HepG2 (cell line): ENCODE data around the gene LYZL1. TPM values are rescaled to one million over a fixed set of nuclear protein-coding genes. Genes with fewer than 3 reads are reported as not detected.
A peak's percentile ranks its signal among the peaks of the same experiment; 100 is the strongest.

ENCODE experiments used
- HMG20A ChIP-seq: IDR thresholded peaks from 2 replicates; pipeline ENCODE4 v1.6.1; 2016; ENCODE audit warnings: borderline replicate concordance
- MYNN ChIP-seq: sonication (generic); formaldehyde crosslinking; IDR thresholded peaks from 2 replicates; pipeline ENCODE4 v1.4.0; 2020; ENCODE audit warnings: mild to moderate bottlenecking, low read depth, missing genetic modification reagents
- RFX3 ChIP-seq: IDR thresholded peaks from 2 replicates; pipeline ENCODE4 v1.6.1; 2016; ENCODE audit warnings: missing biosample characterization, missing genetic modification reagents
- SMYD3 ChIP-seq: sonication (generic); formaldehyde crosslinking; IDR thresholded peaks from 2 replicates; pipeline ENCODE4 v1.8.1; 2023; ENCODE audit warnings: mild to moderate bottlenecking, missing genetic modification reagents
- STAT6 ChIP-seq: sonication (generic); formaldehyde crosslinking; IDR thresholded peaks from 2 replicates; pipeline ENCODE4 v1.4.0; 2020; ENCODE audit warnings: missing genetic modification reagents, mild to moderate bottlenecking, borderline replicate concordance
- UBTF ChIP-seq: sonication (generic); formaldehyde crosslinking; IDR thresholded peaks from 2 replicates; pipeline ENCODE4 v1.4.0; 2020; ENCODE audit warnings: mild to moderate bottlenecking, missing genetic modification reagents
- YEATS2 ChIP-seq: sonication (generic); formaldehyde crosslinking; IDR thresholded peaks from 2 replicates; pipeline ENCODE4 v1.4.0; 2020; ENCODE audit warnings: missing genetic modification reagents, borderline replicate concordance
- ZMYM3 ChIP-seq: sonication (generic); formaldehyde crosslinking; IDR thresholded peaks from 2 replicates; pipeline ENCODE4 v1.5.1; 2020; ENCODE audit warnings: mild to moderate bottlenecking, missing genetic modification reagents
- ZNF484 ChIP-seq: sonication (generic); formaldehyde crosslinking; IDR thresholded peaks from 2 replicates; pipeline ENCODE4 v1.5.1; 2020; ENCODE audit warnings: mild to moderate bottlenecking, low read depth, missing genetic modification reagents, borderline replicate concordance
- ZNF543 ChIP-seq: sonication (generic); formaldehyde crosslinking; IDR thresholded peaks from 2 replicates; pipeline ENCODE4 v1.4.0; 2020; ENCODE audit warnings: mild to moderate bottlenecking, missing genetic modification reagents
- polyA plus RNA-seq, 8 experiments: library from polyadenylated mRNA; depleted of rRNA in 3 of 8; stranded (reverse) in 7 of 8; unstranded in 1 of 8; fragments of >200 nt; fragmentation: Illumina TruSeq in 4 of 8; extraction: Trizol in 4 of 8; gene quantifications; 2 replicates each; pipeline versions ENCODE4 v1.2.1 to v1.2.3, GENCODE V29; 2011 to 2016; ENCODE audit warnings: low read depth in 4 of 8, missing spikeins in 1 of 8, mixed read lengths in 1 of 8; ENCODE audit not compliant: insufficient read depth in 1 of 8
- total RNA-seq, 5 experiments: library from RNA; depleted of rRNA; stranded (reverse); fragments of >200 nt; fragmentation: Illumina TruSeq; extraction: Trizol; gene quantifications; 2 replicates each; pipeline ENCODE4 v1.2.3, GENCODE V29; 2016; ENCODE audit warnings: low read depth in 1 of 5
- TF ChIP-seq, protein P1 (sequence below): sonication (generic); formaldehyde crosslinking; IDR thresholded peaks from 2 replicates; pipeline ENCODE4 v1.8.0; 2022; ENCODE audit warnings: missing genetic modification reagents, mild to moderate bottlenecking, inconsistent platforms, borderline replicate concordance
- TF ChIP-seq, protein P2 (sequence below): sonication (generic); formaldehyde crosslinking; IDR thresholded peaks from 2 replicates; pipeline ENCODE4 v1.9.0; 2021; ENCODE audit warnings: missing genetic modification reagents, borderline replicate concordance
- TF ChIP-seq, protein P3 (sequence below): sonication (generic); formaldehyde crosslinking; IDR thresholded peaks from 2 replicates; pipeline ENCODE4 v1.5.0; 2020; ENCODE audit warnings: mild to moderate bottlenecking, missing genetic modification reagents, moderate library complexity

LYZL1 gene
- total and polyA plus RNA-seq, 2 of the 13 experiments (the other 11 are each of a cell fraction or from before 2014, with no cell fraction given) = not detected

DNA sequence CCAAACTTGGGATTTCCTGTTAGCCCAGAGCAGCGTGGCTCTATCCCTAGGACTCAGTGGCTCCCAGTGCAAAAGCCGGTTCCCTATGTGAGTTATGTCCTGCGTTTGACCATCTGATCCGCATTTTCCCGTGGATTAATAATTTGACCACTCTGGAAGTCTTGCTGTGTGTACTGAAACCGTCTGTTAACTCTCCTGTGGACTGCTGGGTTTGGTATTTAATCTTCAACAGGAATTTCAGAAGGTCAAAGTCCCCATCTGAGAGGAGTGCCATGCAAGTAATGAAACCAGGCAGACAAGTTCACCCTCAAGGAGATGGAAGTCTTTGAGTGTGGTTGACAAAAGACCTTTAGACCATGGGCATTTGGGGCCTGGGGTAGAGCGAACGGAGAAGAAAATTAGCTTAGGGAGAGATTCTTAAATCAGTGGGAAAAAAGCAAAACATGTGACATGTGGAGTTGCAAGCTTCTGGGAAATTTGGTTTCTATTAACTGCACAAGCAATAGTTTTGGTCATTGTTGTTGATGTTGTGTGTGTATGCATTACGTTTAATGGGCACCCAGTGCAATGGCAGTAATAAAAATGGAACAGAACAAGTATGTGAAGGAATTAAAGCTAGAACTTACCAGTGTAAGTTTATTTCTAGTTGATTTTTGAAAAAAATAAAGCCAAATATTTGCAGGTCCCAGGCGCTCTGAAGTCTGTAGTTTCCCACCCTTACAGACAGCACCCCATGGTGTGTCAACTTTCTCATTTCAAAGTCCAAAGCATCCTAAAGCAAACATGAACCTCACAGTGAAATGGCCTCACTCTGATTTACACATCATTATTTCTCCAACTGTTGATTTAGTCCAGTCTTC is 38.2 kb downstream of the LYZL1 start (continued):
- TF ChIP-seq ZNF484 (no peak), ZNF543 (CRISPR knock-in tag) (0 out of 2 replicates have a peak, but pooled peaks have one; percentile 50), STAT6 (CRISPR knock-in tag) (no peak), ZMYM3 (CRISPR knock-in tag) (no peak; the same call in 1 of the 2 replicates), UBTF (CRISPR knock-in tag) (no peak), YEATS2 (CRISPR knock-in tag) (peak; percentile 40; the same call in 1 of the 2 replicates), HMG20A (peak; percentile 88), SMYD3 (CRISPR knock-in tag) (no peak), MYNN (CRISPR knock-in tag) (no peak), RFX3 (no peak)
- TF ChIP-seq, protein P1, sequence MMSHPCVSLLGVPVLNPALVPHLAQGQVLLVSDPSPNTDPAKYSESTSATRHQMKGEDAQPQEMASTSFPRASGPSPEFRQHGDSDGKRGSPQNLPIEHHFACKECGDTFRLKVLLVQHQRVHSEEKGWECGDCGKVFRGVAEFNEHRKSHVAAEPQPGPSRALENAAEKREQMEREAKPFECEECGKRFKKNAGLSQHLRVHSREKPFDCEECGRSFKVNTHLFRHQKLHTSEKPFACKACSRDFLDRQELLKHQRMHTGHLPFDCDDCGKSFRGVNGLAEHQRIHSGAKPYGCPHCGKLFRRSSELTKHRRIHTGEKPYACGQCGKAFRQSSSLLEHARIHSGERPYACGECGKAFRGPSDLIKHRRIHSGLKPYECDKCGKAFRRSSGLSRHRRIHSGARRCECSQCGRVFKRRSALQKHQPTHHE (CRISPR knock-in tag) = no peak
- TF ChIP-seq, protein P2, sequence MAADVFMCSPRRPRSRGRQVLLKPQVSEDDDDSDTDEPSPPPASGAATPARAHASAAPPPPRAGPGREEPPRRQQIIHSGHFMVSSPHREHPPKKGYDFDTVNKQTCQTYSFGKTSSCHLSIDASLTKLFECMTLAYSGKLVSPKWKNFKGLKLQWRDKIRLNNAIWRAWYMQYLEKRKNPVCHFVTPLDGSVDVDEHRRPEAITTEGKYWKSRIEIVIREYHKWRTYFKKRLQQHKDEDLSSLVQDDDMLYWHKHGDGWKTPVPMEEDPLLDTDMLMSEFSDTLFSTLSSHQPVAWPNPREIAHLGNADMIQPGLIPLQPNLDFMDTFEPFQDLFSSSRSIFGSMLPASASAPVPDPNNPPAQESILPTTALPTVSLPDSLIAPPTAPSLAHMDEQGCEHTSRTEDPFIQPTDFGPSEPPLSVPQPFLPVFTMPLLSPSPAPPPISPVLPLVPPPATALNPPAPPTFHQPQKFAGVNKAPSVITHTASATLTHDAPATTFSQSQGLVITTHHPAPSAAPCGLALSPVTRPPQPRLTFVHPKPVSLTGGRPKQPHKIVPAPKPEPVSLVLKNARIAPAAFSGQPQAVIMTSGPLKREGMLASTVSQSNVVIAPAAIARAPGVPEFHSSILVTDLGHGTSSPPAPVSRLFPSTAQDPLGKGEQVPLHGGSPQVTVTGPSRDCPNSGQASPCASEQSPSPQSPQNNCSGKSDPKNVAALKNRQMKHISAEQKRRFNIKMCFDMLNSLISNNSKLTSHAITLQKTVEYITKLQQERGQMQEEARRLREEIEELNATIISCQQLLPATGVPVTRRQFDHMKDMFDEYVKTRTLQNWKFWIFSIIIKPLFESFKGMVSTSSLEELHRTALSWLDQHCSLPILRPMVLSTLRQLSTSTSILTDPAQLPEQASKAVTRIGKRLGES (CRISPR knock-in tag) = 0 out of 2 replicates have a peak, but pooled peaks have one; percentile 36
- TF ChIP-seq, protein P3, sequence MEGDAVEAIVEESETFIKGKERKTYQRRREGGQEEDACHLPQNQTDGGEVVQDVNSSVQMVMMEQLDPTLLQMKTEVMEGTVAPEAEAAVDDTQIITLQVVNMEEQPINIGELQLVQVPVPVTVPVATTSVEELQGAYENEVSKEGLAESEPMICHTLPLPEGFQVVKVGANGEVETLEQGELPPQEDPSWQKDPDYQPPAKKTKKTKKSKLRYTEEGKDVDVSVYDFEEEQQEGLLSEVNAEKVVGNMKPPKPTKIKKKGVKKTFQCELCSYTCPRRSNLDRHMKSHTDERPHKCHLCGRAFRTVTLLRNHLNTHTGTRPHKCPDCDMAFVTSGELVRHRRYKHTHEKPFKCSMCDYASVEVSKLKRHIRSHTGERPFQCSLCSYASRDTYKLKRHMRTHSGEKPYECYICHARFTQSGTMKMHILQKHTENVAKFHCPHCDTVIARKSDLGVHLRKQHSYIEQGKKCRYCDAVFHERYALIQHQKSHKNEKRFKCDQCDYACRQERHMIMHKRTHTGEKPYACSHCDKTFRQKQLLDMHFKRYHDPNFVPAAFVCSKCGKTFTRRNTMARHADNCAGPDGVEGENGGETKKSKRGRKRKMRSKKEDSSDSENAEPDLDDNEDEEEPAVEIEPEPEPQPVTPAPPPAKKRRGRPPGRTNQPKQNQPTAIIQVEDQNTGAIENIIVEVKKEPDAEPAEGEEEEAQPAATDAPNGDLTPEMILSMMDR (CRISPR knock-in tag) = no peak
